Kidney (tissue), 22 donors: Measurements from ENCODE around the gene AMMECR1. TPM values are rescaled to one million over a fixed set of nuclear protein-coding genes. Genes with fewer than 3 reads are reported as not detected.
A peak's percentile ranks its signal among the peaks of the same experiment; 100 is the strongest.

ENCODE experiments used
- DNase-seq, 5 donors: peaks; one replicate each; pipeline ENCODE4 v3.0.0-alpha.2; 2013 to 2020
- FAIRE-seq: peaks from 2 replicates; lab custom pipeline; 2012; peaks lifted over from hg19 to GRCh38; lab: Jason Lieb, UNC
- H3K27ac ChIP-seq, 2 donors: one replicate each; pipeline ENCODE4 v1.7.0; 2013; ENCODE audit warnings: low read depth in 2 of 2, low read length in 2 of 2, inconsistent platforms in 1 of 2
- H3K27me3 ChIP-seq: one replicate; pipeline ENCODE4 v1.7.1; 2013; ENCODE audit warnings: low read length, inconsistent platforms; ENCODE audit not compliant: control insufficient read depth, insufficient read depth
- H3K36me3 ChIP-seq, 3 donors: one replicate each; pipeline versions ENCODE4 v1.7.0 to v1.7.1; 2013; ENCODE audit warnings: low read length in 3 of 3, control low read depth in 1 of 3, inconsistent platforms in 1 of 3; ENCODE audit not compliant: insufficient read depth in 3 of 3, control insufficient read depth in 2 of 3
- H3K4me1 ChIP-seq, 3 donors: one replicate each; pipeline versions ENCODE4 v1.7.0 to v1.7.1; 2013; ENCODE audit warnings: low read length in 3 of 3, inconsistent platforms in 1 of 3, low read depth in 1 of 3; ENCODE audit not compliant: control insufficient read depth in 2 of 3, insufficient read depth in 2 of 3
- H3K4me3 ChIP-seq, 3 donors: one replicate each; pipeline versions ENCODE4 v1.7.0 to v1.8.1; 2013; ENCODE audit warnings: low read length in 3 of 3, control low read depth in 1 of 3, inconsistent platforms in 1 of 3
- H3K9ac ChIP-seq, 3 donors: one replicate each; pipeline versions ENCODE4 v1.7.0 to v1.7.1; 2013; ENCODE audit warnings: low read length in 3 of 3, control low read depth in 1 of 3, inconsistent platforms in 1 of 3
- H3K9me3 ChIP-seq, 3 donors: one replicate each; pipeline versions ENCODE4 v1.7.0 to v1.7.1; 2013; ENCODE audit warnings: low read length in 3 of 3, control low read depth in 1 of 3, inconsistent platforms in 1 of 3; ENCODE audit not compliant: control insufficient read depth in 2 of 3, insufficient read depth in 1 of 3
- intact Hi-C: fragments of 100-400 bp; cut with DNase I; formaldehyde crosslinking; loops from one replicate; pipeline ENCODE4 v1.11.1; 2022
- long read RNA-seq, 10 donors: library from polyadenylated mRNA in 1 of 10; unstranded in 1 of 10; transcript quantifications; one replicate each; pipeline ENCODE4 v2.0.0 and lab custom pipeline, GENCODE V29; 2021 to 2026
- polyA plus RNA-seq: library from polyadenylated mRNA; stranded (reverse); fragments of 350-450 nt; fragmentation: Illumina TruSeq; extraction: RNeasy Lipid Tissue Mini Kit (QIAGEN cat#74804); gene quantifications from one replicate; pipeline ENCODE4 v1.2.3, GENCODE V29; 2014; ENCODE audit warnings: low read depth, low replicate concordance; ENCODE audit not compliant: insufficient read depth
- total RNA-seq: library from RNA; stranded (reverse); fragmentation: NEBNext Ultra II Directional; extraction: Animal tissue kit (Norgen Biotek cat#: 25700); gene quantifications from one replicate; pipeline ENCODE4 v1.2.1, GENCODE V29; 2021
- TF ChIP-seq, protein P1 (sequence below): IDR thresholded peaks from 3 replicates; pipeline ENCODE4 v1.5.1; 2012; ENCODE audit warnings: mild to moderate bottlenecking, moderate library complexity, borderline replicate concordance; ENCODE audit not compliant: insufficient read depth; ENCODE audit errors: extremely low read depth
- donor health status: control.
- donor health status: control.
- donor health status: control.
- donor health status: control.
- donor health status: control.
- donor health status: DM: yes; HTN: yes; CAD: no.
- donor health status: Normal renal cell carcinoma (clear cell type).

Gene AMMECR1
- total RNA-seq, result 11.0 TPM
- polyA plus RNA-seq, result 4.4 TPM
- long read RNA-seq, donor 1, full-length matches to known transcripts, result 1 of 1 reads
- long read RNA-seq, donor 1, partial matches to known transcripts, result 0 of 1 reads
- long read RNA-seq, donor 1, other reads (novel, unspliced or antisense), result 0 of 1 reads
- long read RNA-seq, donor 2, full-length matches to known transcripts, result 1 of 1 reads
- long read RNA-seq, donor 2, partial matches to known transcripts, result 0 of 1 reads
- long read RNA-seq, donor 2, other reads (novel, unspliced or antisense), result 0 of 1 reads
- long read RNA-seq, donor 3, full-length matches to known transcripts, result 2 of 2 reads
- long read RNA-seq, donor 3, partial matches to known transcripts, result 0 of 2 reads
- long read RNA-seq, donor 3, other reads (novel, unspliced or antisense), result 0 of 2 reads
- long read RNA-seq, donor 4, full-length matches to known transcripts, result 4 of 4 reads
- long read RNA-seq, donor 4, partial matches to known transcripts, result 0 of 4 reads
- long read RNA-seq, donor 4, other reads (novel, unspliced or antisense), result 0 of 4 reads
- long read RNA-seq, donor 5, result 0 reads
- long read RNA-seq, donor 6, full-length matches to known transcripts, result 2 of 2 reads
- long read RNA-seq, donor 6, partial matches to known transcripts, result 0 of 2 reads
- long read RNA-seq, donor 6, other reads (novel, unspliced or antisense), result 0 of 2 reads
- long read RNA-seq, donor 7, full-length matches to known transcripts, result 9 of 11 reads
- long read RNA-seq, donor 7, partial matches to known transcripts, result 1 of 11 reads
- long read RNA-seq, donor 7, other reads (novel, unspliced or antisense), result 1 of 11 reads
- long read RNA-seq, donor 8, full-length matches to known transcripts, result 6 of 6 reads
- long read RNA-seq, donor 8, partial matches to known transcripts, result 0 of 6 reads
- long read RNA-seq, donor 8, other reads (novel, unspliced or antisense), result 0 of 6 reads
- long read RNA-seq, donor 9, result 0 reads
- long read RNA-seq, donor 10, full-length matches to known transcripts, result 2 of 2 reads
- long read RNA-seq, donor 10, partial matches to known transcripts, result 0 of 2 reads
- long read RNA-seq, donor 10, other reads (novel, unspliced or antisense), result 0 of 2 reads

DNA sequence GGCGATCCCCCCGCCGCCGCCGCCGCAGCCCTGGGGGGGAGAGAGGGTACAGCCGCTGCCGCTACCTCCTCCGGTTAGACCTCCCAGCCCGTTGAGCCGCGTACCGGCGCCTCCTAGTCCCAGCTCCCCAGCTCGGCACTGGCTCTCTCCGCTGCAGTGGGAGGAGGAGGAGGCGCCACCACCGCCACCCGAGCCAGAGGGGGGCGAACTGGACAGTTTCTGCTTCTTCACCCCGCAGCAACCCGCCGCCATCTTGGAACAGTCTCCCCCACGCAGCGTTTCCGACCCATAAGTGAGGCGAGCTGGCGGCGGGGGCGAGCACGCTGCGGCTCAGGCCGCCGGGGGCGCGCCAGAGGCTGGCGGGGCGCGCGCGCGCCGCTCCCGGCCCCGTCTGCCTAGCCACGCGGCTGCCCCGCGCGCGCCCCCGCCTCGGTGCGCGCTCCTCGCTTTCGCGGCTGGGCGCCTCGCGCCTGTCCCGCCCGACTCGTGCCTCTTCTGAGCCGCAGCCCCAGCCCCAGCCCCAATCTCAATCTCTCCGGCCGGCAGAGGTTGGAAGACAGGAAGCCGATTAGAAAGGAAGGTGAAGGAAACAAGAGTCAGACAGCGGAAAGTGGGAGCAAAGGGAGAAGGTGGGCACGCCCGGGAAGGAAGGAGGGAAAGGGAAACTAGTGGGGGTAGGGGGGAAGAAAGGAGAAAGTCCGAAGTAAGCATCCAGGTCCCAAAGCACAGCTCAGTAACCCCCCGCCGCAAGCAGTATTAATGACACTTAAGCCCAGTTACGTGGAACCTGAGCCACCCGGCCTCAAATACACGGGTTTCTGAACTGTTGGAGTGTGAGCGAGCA, at the start of gene AMMECR1:
Gene AMMECR1 (minus strand): TSS at position 266 of the 844 bp plus-strand sequence. CDS start 14 bp downstream, at position 252.
- Histone ChIP-seq H3K27ac (peak within 1 kb of the TSS; percentile 82 to 86), H3K4me3 (peak within 1 kb of the TSS; percentile 72 to 75 (median 73)), H3K4me1 (no peaks in the 10 kb centered on the region), H3K9ac (peak within 1 kb of the TSS; percentile 55 to 85 (median 67)), H3K36me3 (no peaks in the 10 kb centered on the region), H3K9me3 (no peaks in the 10 kb centered on the region), H3K27me3 (no peaks in the 10 kb centered on the region)
- intact Hi-C loops, result no loop called here
- FAIRE-seq (no peak), DNase-seq (peak; percentile 83 to 94 (median 88))
- TF ChIP-seq, protein P1, sequence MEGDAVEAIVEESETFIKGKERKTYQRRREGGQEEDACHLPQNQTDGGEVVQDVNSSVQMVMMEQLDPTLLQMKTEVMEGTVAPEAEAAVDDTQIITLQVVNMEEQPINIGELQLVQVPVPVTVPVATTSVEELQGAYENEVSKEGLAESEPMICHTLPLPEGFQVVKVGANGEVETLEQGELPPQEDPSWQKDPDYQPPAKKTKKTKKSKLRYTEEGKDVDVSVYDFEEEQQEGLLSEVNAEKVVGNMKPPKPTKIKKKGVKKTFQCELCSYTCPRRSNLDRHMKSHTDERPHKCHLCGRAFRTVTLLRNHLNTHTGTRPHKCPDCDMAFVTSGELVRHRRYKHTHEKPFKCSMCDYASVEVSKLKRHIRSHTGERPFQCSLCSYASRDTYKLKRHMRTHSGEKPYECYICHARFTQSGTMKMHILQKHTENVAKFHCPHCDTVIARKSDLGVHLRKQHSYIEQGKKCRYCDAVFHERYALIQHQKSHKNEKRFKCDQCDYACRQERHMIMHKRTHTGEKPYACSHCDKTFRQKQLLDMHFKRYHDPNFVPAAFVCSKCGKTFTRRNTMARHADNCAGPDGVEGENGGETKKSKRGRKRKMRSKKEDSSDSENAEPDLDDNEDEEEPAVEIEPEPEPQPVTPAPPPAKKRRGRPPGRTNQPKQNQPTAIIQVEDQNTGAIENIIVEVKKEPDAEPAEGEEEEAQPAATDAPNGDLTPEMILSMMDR, result no peak

DNA sequence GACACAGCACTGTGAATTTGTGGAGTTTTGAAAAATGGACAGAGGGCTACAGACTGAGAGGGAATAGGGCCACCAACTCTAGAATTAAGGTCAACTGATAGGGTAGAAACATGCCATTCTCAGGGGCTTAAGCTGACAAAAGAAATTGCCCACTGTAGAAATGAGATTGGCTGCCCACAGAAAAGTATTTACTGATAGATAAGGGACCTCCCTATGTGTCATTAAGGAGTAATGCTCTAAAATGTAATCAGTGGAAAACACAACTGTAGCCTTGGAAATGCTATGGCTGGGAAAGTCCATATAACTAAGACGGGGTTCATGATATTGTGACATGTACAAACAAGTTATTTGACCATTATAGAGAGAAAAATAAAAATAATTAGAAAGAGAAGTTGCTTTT, 45.4 kb upstream of the AMMECR1 start:
- intact Hi-C loops, result no loop called here
- FAIRE-seq, result no peak

DNA sequence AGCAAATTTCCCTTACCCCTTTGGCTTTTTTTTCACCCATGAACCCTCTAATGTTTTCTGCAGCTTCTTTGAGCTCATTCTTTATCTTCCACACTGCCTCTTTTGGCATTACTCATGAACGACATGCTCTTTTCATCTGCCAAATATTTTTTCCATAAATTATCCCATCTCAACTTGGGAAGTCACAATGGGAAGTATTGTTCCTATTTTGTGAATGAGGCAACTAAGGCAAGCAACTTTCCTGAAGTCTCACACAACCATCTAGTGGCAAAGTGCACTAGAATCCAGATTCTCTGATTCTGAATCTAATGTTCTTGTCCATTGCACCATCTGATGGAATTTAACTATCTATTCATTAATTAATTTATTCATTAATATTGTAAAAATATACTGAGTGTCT, 41.4 kb upstream of the AMMECR1 start:
- FAIRE-seq, result peak; percentile 6
- DNase-seq, result no peak
- Histone ChIP-seq H3K9ac (no peak overlapping the region), H3K36me3 (no peaks in the 10 kb centered on the region), H3K27ac (no peak overlapping the region), H3K4me3 (no peak overlapping the region), H3K9me3 (no peaks in the 10 kb centered on the region), H3K4me1 (no peaks in the 10 kb centered on the region), H3K27me3 (no peaks in the 10 kb centered on the region)
- intact Hi-C loops, result no loop called here
- TF ChIP-seq, protein P1, result no peak

More for the DNA sequence above, 45.4 kb upstream of the AMMECR1 start:
- Histone ChIP-seq H3K9me3 (no peaks in the 10 kb centered on the region), H3K27me3 (peaks cover 2% of the 10 kb centered on the region), H3K4me3 (no peak overlapping the region), H3K9ac (no peak overlapping the region), H3K4me1 (no peaks in the 10 kb centered on the region), H3K36me3 (no peaks in the 10 kb centered on the region), H3K27ac (no peak overlapping the region)
- no peak for DNase-seq
- TF ChIP-seq, protein P1, result no peak
